SK-N-SH (cell line): Measurements from ENCODE around the gene NEU2.

Experiments used
- CHD2 ChIP-seq: fragments of 150-350 bp; IDR thresholded peaks from 2 replicates; pipeline ENCODE4 v1.6.1; 2018; ENCODE audit warnings: low read length; ENCODE audit not compliant: partially characterized antibody
- CTCF ChIP-seq: fragments of 200-600 bp; sonication (generic); IDR thresholded peaks from 2 replicates; pipeline ENCODE4 v1.6.1; 2017; ENCODE audit warnings: antibody characterized with exemption, mild to moderate bottlenecking, moderate library complexity
- EP300 ChIP-seq, 2 experiments: IDR thresholded peaks; 2 replicates each; pipeline versions ENCODE4 v1.4.0 to v1.6.1; 2012; ENCODE audit warnings: borderline replicate concordance in 1 of 2, low read depth in 1 of 2, low read length in 1 of 2
- IRF3 ChIP-seq: fragments of 150-350 bp; IDR thresholded peaks from 2 replicates; pipeline ENCODE4 v1.6.1; 2016; ENCODE audit warnings: mild to moderate bottlenecking, low read depth, low read length
- MAX ChIP-seq: IDR thresholded peaks from 2 replicates; pipeline ENCODE4 v1.4.0; 2012; ENCODE audit warnings: low read depth
- POLR2AphosphoS5 ChIP-seq: IDR thresholded peaks from 2 replicates; pipeline ENCODE4 v1.6.1; 2012; ENCODE audit warnings: low read depth, low read length
- RXRA ChIP-seq: IDR thresholded peaks from 2 replicates; pipeline ENCODE4 v1.4.0; 2012; ENCODE audit warnings: low read depth, mild to moderate bottlenecking, borderline replicate concordance
- SMC3 ChIP-seq: IDR thresholded peaks from 2 replicates; pipeline ENCODE4 v1.6.1; 2012; ENCODE audit warnings: low read depth, low read length, improper control_type of control experiment
- TF ChIP-seq, protein P1 (sequence below): IDR thresholded peaks from 2 replicates; pipeline ENCODE4 v1.4.0; 2012; ENCODE audit warnings: low read depth, borderline replicate concordance

- no peak for TF ChIP-seq MAX
- no peak for TF ChIP-seq CHD2
- no peak for TF ChIP-seq CTCF
- no peak for TF ChIP-seq POLR2AphosphoS5
- TF ChIP-seq, protein P1, sequence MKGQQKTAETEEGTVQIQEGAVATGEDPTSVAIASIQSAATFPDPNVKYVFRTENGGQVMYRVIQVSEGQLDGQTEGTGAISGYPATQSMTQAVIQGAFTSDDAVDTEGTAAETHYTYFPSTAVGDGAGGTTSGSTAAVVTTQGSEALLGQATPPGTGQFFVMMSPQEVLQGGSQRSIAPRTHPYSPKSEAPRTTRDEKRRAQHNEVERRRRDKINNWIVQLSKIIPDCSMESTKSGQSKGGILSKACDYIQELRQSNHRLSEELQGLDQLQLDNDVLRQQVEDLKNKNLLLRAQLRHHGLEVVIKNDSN, result no peak
- TF ChIP-seq SMC3, result no peak
- TF ChIP-seq RXRA, result no peak
- TF ChIP-seq IRF3, result no peak
- no peak for TF ChIP-seq EP300 (IDR thresholded peaks at IDR 0.05; ENCODE audit: borderline replicate concordance in 1 of 2, low read depth in 1 of 2, low read length in 1 of 2)
Observed at GRCh38 chr2:233012301-233012971, 20.0 kb upstream of the NEU2 start.
